ENCODE data around the gene VPS13D. TPM values are rescaled to one million over a fixed set of nuclear protein-coding genes. Genes with fewer than 3 reads are reported as not detected.

VPS13D gene
- total and polyA plus RNA-seq, 2 donors from 2014 or later, result 19.4 to 75.8 TPM

DNA sequence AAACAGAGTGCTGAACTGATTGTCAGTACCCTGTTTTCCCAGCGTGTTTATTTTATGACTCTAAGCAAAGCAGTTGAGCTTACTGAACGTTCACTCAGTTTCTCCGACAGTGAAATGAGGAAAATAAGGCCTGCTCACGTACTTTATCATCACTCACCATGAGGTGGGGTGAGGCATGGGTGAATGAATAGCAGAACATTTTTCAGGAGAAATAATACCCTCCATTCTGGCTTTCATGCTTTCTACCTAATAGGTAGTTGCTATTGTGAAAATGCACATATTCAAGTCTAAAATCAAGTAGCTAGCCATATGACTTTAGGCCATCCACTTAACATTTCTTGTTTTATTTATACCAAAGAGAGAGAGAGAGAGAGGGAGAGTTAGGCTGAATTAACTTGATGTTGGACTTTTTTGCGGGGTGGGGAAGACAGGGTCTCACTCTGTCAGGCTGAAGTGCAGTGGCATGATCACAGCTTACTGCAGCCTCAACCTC lies 178.2 kb downstream of the VPS13D start:
- FAIRE-seq, result no peak
- intact Hi-C loops (cut with DNase I), result no loop called here
- no peak overlapping the region for H3K4me3 ChIP-seq (ENCODE audit: low read length in 3 of 3)
- peak overlapping the region in 1 of 2 donors; percentile 16 for H3K27ac ChIP-seq (ENCODE audit: low read depth in 2 of 2, low read length in 2 of 2)
- H3K27me3 ChIP-seq (ENCODE audit: control insufficient read depth, insufficient read depth, low read length), result no peaks in the 10 kb centered on the region
- peaks cover 0 to 2% (median 0%) of the 10 kb centered on the region in 3 donors for H3K9me3 ChIP-seq (ENCODE audit: control insufficient read depth in 2 of 3, insufficient read depth in 1 of 3, low read length in 3 of 3)
- peaks cover 6 to 20% (median 7%) of the 10 kb centered on the region in 3 donors for H3K36me3 ChIP-seq (ENCODE audit: control insufficient read depth in 2 of 3, insufficient read depth in 3 of 3, low read length in 3 of 3)
- TF ChIP-seq, protein P1, sequence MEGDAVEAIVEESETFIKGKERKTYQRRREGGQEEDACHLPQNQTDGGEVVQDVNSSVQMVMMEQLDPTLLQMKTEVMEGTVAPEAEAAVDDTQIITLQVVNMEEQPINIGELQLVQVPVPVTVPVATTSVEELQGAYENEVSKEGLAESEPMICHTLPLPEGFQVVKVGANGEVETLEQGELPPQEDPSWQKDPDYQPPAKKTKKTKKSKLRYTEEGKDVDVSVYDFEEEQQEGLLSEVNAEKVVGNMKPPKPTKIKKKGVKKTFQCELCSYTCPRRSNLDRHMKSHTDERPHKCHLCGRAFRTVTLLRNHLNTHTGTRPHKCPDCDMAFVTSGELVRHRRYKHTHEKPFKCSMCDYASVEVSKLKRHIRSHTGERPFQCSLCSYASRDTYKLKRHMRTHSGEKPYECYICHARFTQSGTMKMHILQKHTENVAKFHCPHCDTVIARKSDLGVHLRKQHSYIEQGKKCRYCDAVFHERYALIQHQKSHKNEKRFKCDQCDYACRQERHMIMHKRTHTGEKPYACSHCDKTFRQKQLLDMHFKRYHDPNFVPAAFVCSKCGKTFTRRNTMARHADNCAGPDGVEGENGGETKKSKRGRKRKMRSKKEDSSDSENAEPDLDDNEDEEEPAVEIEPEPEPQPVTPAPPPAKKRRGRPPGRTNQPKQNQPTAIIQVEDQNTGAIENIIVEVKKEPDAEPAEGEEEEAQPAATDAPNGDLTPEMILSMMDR (IDR thresholded peaks at IDR 0.05; ENCODE audit: borderline replicate concordance, extremely low read depth, insufficient read depth), result no peak
- H3K4me1 ChIP-seq (ENCODE audit: control insufficient read depth in 2 of 3, insufficient read depth in 2 of 3, low read depth in 1 of 3, low read length in 3 of 3), result peaks cover 11 to 38% (median 26%) of the 10 kb centered on the region in 3 donors
- no peak overlapping the region for H3K9ac ChIP-seq (ENCODE audit: low read length in 3 of 3)
- no peak for DNase-seq

DNA sequence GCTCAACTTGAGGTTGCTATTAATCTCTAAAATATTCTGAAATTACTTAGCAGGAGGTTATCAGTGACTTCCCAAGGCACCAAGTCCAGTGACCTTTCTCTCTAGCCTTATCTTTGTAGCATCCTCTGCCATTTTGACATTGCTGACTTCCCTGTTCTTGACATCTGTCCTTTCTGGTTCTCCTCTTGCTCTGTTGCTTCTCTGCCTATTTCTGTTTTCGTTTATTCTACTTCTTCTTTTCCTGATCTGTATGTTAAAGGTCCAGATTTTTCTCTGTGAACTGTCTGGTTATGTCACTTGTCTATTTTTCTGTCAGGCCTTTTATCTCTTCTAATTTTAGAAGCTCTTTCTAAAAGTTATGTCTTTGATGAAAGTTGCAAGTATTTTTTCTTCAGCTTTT lies 178.8 kb downstream of the VPS13D start:
- peaks cover 11 to 38% (median 26%) of the 10 kb centered on the region in 3 donors for H3K4me1 ChIP-seq (ENCODE audit: control insufficient read depth in 2 of 3, insufficient read depth in 2 of 3, low read depth in 1 of 3, low read length in 3 of 3)
- intact Hi-C loops (cut with DNase I), result no loop called here
- no peak overlapping the region for H3K27ac ChIP-seq (ENCODE audit: low read depth in 2 of 2, low read length in 2 of 2)
- peaks cover 0 to 2% (median 0%) of the 10 kb centered on the region in 3 donors for H3K9me3 ChIP-seq (ENCODE audit: control insufficient read depth in 2 of 3, insufficient read depth in 1 of 3, low read length in 3 of 3)
- H3K27me3 ChIP-seq (ENCODE audit: control insufficient read depth, insufficient read depth, low read length), result no peaks in the 10 kb centered on the region
- peaks cover 6 to 16% (median 7%) of the 10 kb centered on the region in 3 donors for H3K36me3 ChIP-seq (ENCODE audit: control insufficient read depth in 2 of 3, insufficient read depth in 3 of 3, low read length in 3 of 3)
- DNase-seq (no peak), FAIRE-seq (no peak)
- TF ChIP-seq, protein P1 (IDR thresholded peaks at IDR 0.05; ENCODE audit: borderline replicate concordance, extremely low read depth, insufficient read depth), result no peak
- H3K4me3 ChIP-seq (ENCODE audit: low read length in 3 of 3), result no peak overlapping the region
- no peak overlapping the region for H3K9ac ChIP-seq (ENCODE audit: low read length in 3 of 3)

DNA sequence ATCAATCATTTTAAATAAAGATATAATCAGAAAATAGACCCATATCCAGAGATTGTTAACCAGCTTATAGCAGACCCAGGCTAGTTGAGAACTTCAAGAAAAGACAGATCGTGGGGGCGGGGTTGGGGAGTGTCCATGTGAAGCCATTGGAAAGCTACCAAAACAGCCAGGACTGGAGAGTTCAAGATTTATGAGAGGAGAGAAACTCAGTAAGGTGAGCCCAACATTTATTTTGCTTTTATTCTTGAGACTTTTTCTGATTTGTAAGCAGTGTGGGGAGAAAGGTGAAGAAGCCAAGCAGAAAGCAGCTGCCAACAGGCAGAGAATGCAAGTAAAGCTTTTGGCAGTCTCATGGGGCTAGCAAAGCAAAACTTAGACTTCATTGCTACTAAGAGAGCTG lies 179.9 kb downstream of the VPS13D start:
- H3K27ac ChIP-seq (ENCODE audit: low read depth in 2 of 2, low read length in 2 of 2), result no peak overlapping the region

More for the DNA sequence above, 179.9 kb downstream of the VPS13D start:
- Histone ChIP-seq H3K36me3 (ENCODE audit: control insufficient read depth in 2 of 3, insufficient read depth in 3 of 3, low read length in 3 of 3) (peaks cover 1 to 9% (median 2%) of the 10 kb centered on the region in 3 donors), H3K4me1 (ENCODE audit: control insufficient read depth in 2 of 3, insufficient read depth in 2 of 3, low read depth in 1 of 3, low read length in 3 of 3) (peaks cover 11 to 38% (median 26%) of the 10 kb centered on the region in 3 donors), H3K9me3 (ENCODE audit: control insufficient read depth in 2 of 3, insufficient read depth in 1 of 3, low read length in 3 of 3) (peaks cover 0 to 2% (median 0%) of the 10 kb centered on the region in 3 donors), H3K27me3 (ENCODE audit: control insufficient read depth, insufficient read depth, low read length) (no peaks in the 10 kb centered on the region), H3K4me3 (ENCODE audit: low read length in 3 of 3) (no peak overlapping the region), H3K9ac (ENCODE audit: low read length in 3 of 3) (no peak overlapping the region)
- TF ChIP-seq, protein P1 (IDR thresholded peaks at IDR 0.05; ENCODE audit: borderline replicate concordance, extremely low read depth, insufficient read depth), result no peak
- intact Hi-C loops (cut with DNase I), result no loop called here
- FAIRE-seq, result no peak
- peak in 4 of 5 donors; percentile 81 to 96 (median 90) for DNase-seq

Measured in kidney (tissue), 14 donors.